Gastroesophageal sphincter (tissue), 4 donors: Measurements from ENCODE around the gene SRPK2. TPM values are rescaled to one million over a fixed set of nuclear protein-coding genes. Genes with fewer than 3 reads are reported as not detected.
A peak's percentile ranks its signal among the peaks of the same experiment; 100 is the strongest.
"Not testable (repeated sequence)": the region's sequence is repeated elsewhere in the genome, so short reads cannot be mapped to it uniquely, and the experiment has no call there.

Experiments
- ATAC-seq: fragments of 150-250 bp; one replicate; pipeline ENCODE4 v1.9.1; 2016; ENCODE audit warnings: mild to moderate bottlenecking, moderate library complexity
- H3K27ac ChIP-seq, 4 donors: fragments of 200-600 bp; sonication (generic) in 3 of 4; 1 replicate in 3 of 4; 2 replicates in 1 of 4; pipeline ENCODE4 v1.5.1; 2016 to 2019
- H3K27me3 ChIP-seq: fragments of 200-600 bp; sonication (generic); one replicate; pipeline ENCODE4 v1.5.1; 2019
- H3K36me3 ChIP-seq, 2 donors: fragments of 200-600 bp; sonication (generic); one replicate each; pipeline ENCODE4 v1.5.1; 2019; ENCODE audit warnings: control low read depth in 1 of 2
- H3K4me1 ChIP-seq, 3 donors: fragments of 200-600 bp; sonication (generic); 1 replicate in 2 of 3; 2 replicates in 1 of 3; pipeline ENCODE4 v1.5.1; 2016 to 2019; ENCODE audit warnings: control low read depth in 2 of 3
- H3K4me3 ChIP-seq, 2 donors: fragments of 200-600 bp; sonication (generic); one replicate each; pipeline ENCODE4 v1.5.1; 2019; ENCODE audit warnings: mild to moderate bottlenecking in 1 of 2, moderate library complexity in 1 of 2
- H3K9me3 ChIP-seq, 3 donors: fragments of 200-600 bp; sonication (generic); one replicate each; pipeline ENCODE4 v1.5.1; 2017 to 2019; ENCODE audit warnings: control low read depth in 2 of 3
- EP300 ChIP-seq: sonication (generic); formaldehyde crosslinking; IDR thresholded peaks from one replicate; pipeline ENCODE4 v1.6.1; 2017; ENCODE audit warnings: antibody characterized with exemption, mild to moderate bottlenecking
- POLR2A ChIP-seq, 2 donors: fragments of 450-650 bp; IDR thresholded peaks; one replicate each; pipeline ENCODE4 v1.6.1; 2017; ENCODE audit warnings: antibody characterized with exemption in 2 of 2, mild to moderate bottlenecking in 2 of 2, moderate library complexity in 1 of 2
- POLR2AphosphoS5 ChIP-seq: sonication (generic); formaldehyde crosslinking; IDR thresholded peaks from one replicate; pipeline ENCODE4 v1.6.1; 2017; ENCODE audit warnings: antibody characterized with exemption
- WGBS, 2 donors: methylation state at CpG; one replicate each; pipeline ENCODE4 v1.1.5; 2018; ENCODE audit warnings: low coverage in 1 of 2; 5-methylcytosine and 5-hydroxymethylcytosine counted together
- total RNA-seq, 4 donors: library from RNA; depleted of rRNA; stranded (reverse); fragments of >200 nt; gene quantifications; one replicate each; pipeline ENCODE4 v1.1.0, GENCODE V29; 2016
- TF ChIP-seq, protein P1 (sequence below), 4 experiments: fragments of 200-600 bp in 2 of 4; fragments of 450-650 bp in 2 of 4; sonication (generic) in 1 of 4; IDR thresholded peaks; one replicate each; pipeline ENCODE4 v1.5.1; 2017 to 2019; ENCODE audit warnings: antibody characterized with exemption in 4 of 4, mild to moderate bottlenecking in 2 of 4, moderate library complexity in 2 of 4

The SRPK2 gene
- total RNA-seq, 4 donors from 2014 or later = 41.7 to 47.9 (median 43.8) TPM

DNA sequence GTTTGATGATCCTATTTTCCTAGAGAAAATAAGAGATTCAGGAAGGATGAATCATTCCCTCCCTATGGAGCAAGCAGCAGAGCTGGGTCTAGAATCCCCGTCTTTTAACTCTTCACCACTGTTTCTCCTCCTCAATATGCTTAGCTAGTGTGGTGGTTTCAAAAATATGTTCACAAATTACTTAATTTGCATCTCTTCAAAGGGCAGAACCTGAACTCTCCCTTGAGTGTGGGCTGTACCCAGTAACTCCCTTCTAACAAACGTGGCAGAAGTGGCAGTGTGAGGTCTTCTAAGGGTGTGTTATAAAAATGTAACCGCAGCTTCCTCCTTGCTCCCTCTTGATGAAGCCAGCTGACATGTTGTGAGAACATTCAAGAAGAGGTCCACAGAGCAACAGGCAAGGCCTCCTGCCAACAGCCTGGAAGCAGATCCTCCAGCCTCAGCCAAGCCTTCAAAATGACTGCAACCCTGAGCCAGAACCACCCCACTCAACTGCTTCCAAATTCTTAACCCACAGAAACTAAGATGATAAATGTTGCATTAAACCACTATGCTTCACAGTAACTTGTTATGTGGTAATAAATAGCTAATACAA, 36.6 kb downstream of the SRPK2 start:
- Histone ChIP-seq H3K27ac (peak overlapping the region in 3 of 4 donors; percentile 64 to 72 (median 70)), H3K4me3 (no peak overlapping the region), H3K36me3 (no peaks in the 10 kb centered on the region), H3K27me3 (no peaks in the 10 kb centered on the region), H3K4me1 (peaks cover 0 to 64% (median 19%) of the 10 kb centered on the region in 3 donors), H3K9me3 (no peaks in the 10 kb centered on the region)
- ATAC-seq = peak; percentile 91
- TF ChIP-seq POLR2AphosphoS5 (peak; percentile 19), EP300 (no peak)
- 0 to 33% methylated on average over 1 of the region's 3 CpGs for WGBS, 2 donors

DNA sequence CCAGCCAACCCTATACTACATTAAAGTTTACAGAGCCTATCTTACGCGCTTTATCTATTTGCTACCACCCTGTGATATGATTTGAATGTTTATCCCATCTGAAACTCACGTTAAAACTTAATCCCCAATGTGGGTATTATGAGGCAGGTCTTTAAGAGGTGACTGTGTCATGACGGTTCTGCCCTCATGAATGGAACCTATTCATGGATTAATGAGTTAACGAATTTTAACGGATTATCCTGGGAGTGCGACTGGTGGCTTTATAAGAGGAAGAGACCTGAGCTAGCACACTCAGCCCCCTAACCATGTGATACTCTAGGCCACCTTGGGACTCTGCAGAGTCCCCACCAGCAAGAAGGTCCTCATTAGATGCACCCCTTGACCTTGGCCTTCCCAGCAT, 37.8 kb downstream of the SRPK2 start:
- H3K36me3 ChIP-seq = no peaks in the 10 kb centered on the region
- peaks cover 0 to 61% (median 21%) of the 10 kb centered on the region in 3 donors for H3K4me1 ChIP-seq
- ATAC-seq = no peak
- H3K27ac ChIP-seq = no peak overlapping the region
- H3K9me3 ChIP-seq = no peaks in the 10 kb centered on the region
- H3K27me3 ChIP-seq = no peaks in the 10 kb centered on the region
- WGBS, 2 donors = 85 to 91% methylated on average over 7 of the region's 7 CpGs
- TF ChIP-seq POLR2A (IDR thresholded peaks at IDR 0.05) = no peak
- TF ChIP-seq, protein P1, sequence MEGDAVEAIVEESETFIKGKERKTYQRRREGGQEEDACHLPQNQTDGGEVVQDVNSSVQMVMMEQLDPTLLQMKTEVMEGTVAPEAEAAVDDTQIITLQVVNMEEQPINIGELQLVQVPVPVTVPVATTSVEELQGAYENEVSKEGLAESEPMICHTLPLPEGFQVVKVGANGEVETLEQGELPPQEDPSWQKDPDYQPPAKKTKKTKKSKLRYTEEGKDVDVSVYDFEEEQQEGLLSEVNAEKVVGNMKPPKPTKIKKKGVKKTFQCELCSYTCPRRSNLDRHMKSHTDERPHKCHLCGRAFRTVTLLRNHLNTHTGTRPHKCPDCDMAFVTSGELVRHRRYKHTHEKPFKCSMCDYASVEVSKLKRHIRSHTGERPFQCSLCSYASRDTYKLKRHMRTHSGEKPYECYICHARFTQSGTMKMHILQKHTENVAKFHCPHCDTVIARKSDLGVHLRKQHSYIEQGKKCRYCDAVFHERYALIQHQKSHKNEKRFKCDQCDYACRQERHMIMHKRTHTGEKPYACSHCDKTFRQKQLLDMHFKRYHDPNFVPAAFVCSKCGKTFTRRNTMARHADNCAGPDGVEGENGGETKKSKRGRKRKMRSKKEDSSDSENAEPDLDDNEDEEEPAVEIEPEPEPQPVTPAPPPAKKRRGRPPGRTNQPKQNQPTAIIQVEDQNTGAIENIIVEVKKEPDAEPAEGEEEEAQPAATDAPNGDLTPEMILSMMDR (IDR thresholded peaks at IDR 0.05) = no peak
- TF ChIP-seq POLR2AphosphoS5 = no peak
- TF ChIP-seq EP300 = no peak
- H3K4me3 ChIP-seq = no peak overlapping the region

DNA sequence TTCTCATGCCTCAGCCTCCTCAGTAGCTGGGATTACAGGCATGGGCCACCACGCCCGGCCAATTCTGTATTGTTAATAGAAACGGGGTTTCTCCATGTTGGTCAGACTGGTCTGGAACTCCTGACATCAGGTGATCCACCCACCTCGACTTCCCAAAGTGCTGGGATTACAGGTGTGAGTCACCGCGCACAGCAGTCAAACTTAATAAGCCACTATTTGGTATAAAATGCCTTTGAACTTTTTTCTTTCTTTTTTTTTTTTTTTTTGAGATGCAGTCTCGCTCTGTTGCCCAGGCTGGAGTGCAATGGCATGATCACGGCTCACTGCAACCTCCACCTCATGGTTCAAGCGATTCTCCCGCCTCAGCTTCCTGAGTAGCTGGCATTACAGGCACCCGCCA, 40.5 kb downstream of the SRPK2 start:
- ATAC-seq = not testable (repeated sequence)
- no CpG with 5 or more reads among the region's 11 CpGs for WGBS, 2 donors

DNA sequence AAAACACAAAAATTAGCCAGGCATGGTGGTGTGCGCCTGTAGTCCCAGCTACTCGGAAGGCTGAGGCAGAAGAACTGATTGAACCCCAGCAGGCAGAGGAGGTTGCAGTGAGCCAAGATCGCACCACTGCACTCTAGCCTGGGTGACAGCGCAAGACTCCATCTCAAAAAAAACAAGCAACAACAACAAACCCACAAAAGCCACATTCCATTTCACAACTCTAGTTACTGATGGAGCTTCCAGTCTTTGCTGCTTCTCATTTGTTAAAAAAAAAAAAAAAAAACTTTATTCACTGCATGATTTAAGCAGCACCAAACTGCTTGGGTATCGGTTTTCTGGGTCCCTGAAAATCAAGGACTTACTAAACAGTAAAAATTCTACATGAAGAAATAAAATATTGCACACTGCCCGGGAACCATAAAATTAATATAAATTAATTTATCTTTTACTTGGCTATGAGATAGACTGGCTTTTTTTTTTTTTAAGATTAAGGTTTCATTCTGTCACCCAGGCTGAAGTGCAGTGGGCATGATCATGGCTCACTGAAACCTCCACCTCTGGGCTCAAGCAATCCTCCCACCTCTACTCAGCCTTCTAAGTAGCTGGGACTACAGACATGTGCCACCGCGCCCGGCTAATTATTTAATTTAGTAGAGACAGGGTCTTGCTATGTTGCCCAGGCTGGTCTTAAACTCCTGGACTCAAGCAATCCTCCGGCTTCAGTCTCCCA, 42.0 kb downstream of the SRPK2 start:
- no peaks in the 10 kb centered on the region for H3K27me3 ChIP-seq
- H3K36me3 ChIP-seq = no peaks in the 10 kb centered on the region
- no peak for ATAC-seq
- no peaks in the 10 kb centered on the region for H3K9me3 ChIP-seq
- 96 to 98% methylated on average over 7 to 8 of the region's 10 CpGs for WGBS, 2 donors
- TF ChIP-seq POLR2A (IDR thresholded peaks at IDR 0.05) (no peak), EP300 (no peak), POLR2AphosphoS5 (no peak)
- TF ChIP-seq, protein P1 (IDR thresholded peaks at IDR 0.05) = no peak
- peaks cover 0 to 26% (median 16%) of the 10 kb centered on the region in 3 donors for H3K4me1 ChIP-seq
- H3K4me3 ChIP-seq = no peak overlapping the region
- no peak overlapping the region for H3K27ac ChIP-seq

More for the DNA sequence above, 40.5 kb downstream of the SRPK2 start:
- H3K4me3 ChIP-seq, H3K27me3 ChIP-seq, H3K27ac ChIP-seq, H3K9me3 ChIP-seq, H3K36me3 ChIP-seq: not testable (repeated sequence)
- peaks cover 0 to 40% (median 21%) of the 10 kb centered on the region in 3 donors for H3K4me1 ChIP-seq

DNA sequence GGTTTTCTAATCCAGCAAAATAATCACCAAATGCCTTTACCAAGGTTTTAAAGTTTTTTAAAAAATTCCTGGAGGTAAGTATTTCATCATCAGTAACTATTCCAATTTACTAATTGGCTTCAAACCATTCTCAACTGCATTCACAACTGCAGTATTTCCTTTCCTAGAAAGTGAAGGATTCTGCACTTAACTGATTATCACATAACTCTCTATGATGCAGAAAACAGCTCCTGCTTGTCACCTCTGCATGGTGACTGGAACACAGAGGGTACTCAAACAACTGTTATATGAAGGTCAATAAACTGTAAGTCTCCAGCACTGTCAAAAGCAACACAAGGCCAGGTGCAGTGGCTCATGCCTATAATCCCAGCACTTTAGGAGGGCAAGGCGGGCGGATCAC, 42.6 kb downstream of the SRPK2 start:
- Histone ChIP-seq H3K36me3 (no peaks in the 10 kb centered on the region), H3K27me3 (no peaks in the 10 kb centered on the region), H3K27ac (no peak overlapping the region), H3K4me1 (peaks cover 0 to 20% (median 12%) of the 10 kb centered on the region in 3 donors), H3K9me3 (no peaks in the 10 kb centered on the region), H3K4me3 (no peak overlapping the region)
- WGBS, 2 donors = 100% methylated on average over 2 of the region's 2 CpGs; no CpG with 5 or more reads in 1 of the 2 donors
- ATAC-seq = no peak
- no peak for TF ChIP-seq EP300
- no peak for TF ChIP-seq POLR2AphosphoS5
- no peak for TF ChIP-seq POLR2A (IDR thresholded peaks at IDR 0.05)
- TF ChIP-seq, protein P1 (IDR thresholded peaks at IDR 0.05) = no peak

DNA sequence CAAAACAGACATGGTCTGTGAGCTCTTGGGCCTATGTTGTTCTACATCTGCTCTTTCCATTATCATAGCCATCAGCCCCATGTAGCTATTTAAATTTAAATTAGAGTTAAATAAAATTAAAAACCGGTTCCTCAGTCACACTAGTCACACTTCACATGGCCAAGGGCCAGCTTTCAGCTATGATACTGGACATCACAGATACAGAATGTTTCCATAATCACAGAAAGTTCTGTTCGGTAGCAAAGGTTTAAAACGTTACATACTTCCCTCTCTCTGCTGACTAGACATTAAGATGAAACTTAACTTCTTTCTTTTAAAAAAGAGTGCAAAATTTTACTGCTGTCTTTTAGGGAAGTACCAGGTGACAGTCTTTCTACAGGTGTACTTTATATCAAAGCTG, 43.0 kb downstream of the SRPK2 start:
- no peak for ATAC-seq
- TF ChIP-seq EP300 (no peak), POLR2AphosphoS5 (no peak), POLR2A (IDR thresholded peaks at IDR 0.05) (no peak)
- TF ChIP-seq, protein P1 (IDR thresholded peaks at IDR 0.05) = no peak
- Histone ChIP-seq H3K4me3 (no peak overlapping the region), H3K27ac (no peak overlapping the region), H3K4me1 (peaks cover 0 to 16% (median 9%) of the 10 kb centered on the region in 3 donors), H3K36me3 (no peaks in the 10 kb centered on the region), H3K27me3 (no peaks in the 10 kb centered on the region), H3K9me3 (no peaks in the 10 kb centered on the region)
- WGBS, 2 donors = 12 to 18% methylated on average over 3 of the region's 3 CpGs
